ENCODE measurements around the gene ARHGAP1. TPM values are rescaled to one million over a fixed set of nuclear protein-coding genes. Genes with fewer than 3 reads are reported as not detected.

Gene ARHGAP1
- total RNA-seq (ENCODE audit: low replicate concordance) = 8.1 and 11.8 TPM in 2 replicates

DNA sequence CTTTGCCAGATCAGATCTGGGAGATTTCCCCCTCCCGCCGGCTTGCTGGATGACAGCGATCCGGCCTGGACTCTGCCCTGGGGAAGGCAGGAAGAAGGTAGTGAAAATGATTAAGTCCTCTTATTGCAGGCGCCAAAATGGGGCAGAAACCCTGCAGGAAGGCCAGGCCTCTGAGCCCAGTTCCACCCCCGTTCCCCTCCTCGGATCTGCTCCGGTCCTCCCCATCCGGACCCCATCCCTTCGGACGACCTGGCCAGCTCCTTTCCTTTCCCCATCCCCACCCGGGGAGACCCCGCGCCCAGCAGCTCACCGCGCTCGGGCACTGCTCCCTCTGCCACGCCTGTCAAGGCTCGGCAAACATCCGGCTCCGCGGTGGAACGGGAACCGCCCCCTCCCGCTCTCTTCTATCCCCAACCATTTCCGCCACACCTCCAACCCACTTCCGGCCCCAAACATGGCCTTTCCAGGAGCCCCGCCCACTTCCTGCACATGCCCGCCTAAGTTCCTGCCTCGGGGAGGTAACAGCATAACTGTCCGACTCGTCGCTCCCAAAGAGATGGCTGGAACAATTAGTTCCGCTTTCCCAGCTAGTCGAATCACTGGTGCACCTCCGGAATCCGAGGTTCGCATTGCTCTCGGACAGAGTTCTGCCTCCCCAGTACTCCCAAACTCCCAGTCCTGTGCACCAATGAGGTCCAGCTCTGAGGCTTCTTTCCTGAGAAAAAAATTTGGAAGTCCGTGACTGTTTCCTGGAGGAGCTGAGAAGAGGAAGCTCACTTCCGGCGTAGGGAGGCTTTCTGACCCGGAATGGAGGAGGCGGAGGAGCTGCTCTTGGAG lies at the start of gene ARHGAP1, which contains the start of gene ZNF408:
Gene ARHGAP1, minus strand, starts transcription at position 379 of the 837 bp plus-strand sequence. CDS start 4,512 bp downstream, outside the sequence.
Gene ZNF408, plus strand, starts transcription at position 791 of the 837 bp plus-strand sequence. Its CDS starts 17 bp downstream, at position 808.
- H3K4me2 ChIP-seq = peak within 1 kb of the TSS; percentile 81
- Mint-ChIP-seq H3K36me3 (peaks cover 6% of the 10 kb centered on the region), H3K4me1 (peaks cover 39% of the 10 kb centered on the region), H3K4me3 (peak within 1 kb of the TSS; percentile 99), H3K9me3 (no peaks in the 10 kb centered on the region), H3K27ac (peak within 1 kb of the TSS; percentile 100), H3K27me3 (ENCODE audit: insufficient read depth, low read depth) (peaks cover 10% of the 10 kb centered on the region)
- peak; percentile 99 for DNase-seq (ENCODE audit: low spot score)
- peaks cover 9% of the 10 kb centered on the region for H3F3A ChIP-seq (ENCODE audit: low read depth)
- peaks cover 38% of the 10 kb centered on the region for H3K79me2 ChIP-seq (ENCODE audit: low read depth)
- TF ChIP-seq, protein P1, sequence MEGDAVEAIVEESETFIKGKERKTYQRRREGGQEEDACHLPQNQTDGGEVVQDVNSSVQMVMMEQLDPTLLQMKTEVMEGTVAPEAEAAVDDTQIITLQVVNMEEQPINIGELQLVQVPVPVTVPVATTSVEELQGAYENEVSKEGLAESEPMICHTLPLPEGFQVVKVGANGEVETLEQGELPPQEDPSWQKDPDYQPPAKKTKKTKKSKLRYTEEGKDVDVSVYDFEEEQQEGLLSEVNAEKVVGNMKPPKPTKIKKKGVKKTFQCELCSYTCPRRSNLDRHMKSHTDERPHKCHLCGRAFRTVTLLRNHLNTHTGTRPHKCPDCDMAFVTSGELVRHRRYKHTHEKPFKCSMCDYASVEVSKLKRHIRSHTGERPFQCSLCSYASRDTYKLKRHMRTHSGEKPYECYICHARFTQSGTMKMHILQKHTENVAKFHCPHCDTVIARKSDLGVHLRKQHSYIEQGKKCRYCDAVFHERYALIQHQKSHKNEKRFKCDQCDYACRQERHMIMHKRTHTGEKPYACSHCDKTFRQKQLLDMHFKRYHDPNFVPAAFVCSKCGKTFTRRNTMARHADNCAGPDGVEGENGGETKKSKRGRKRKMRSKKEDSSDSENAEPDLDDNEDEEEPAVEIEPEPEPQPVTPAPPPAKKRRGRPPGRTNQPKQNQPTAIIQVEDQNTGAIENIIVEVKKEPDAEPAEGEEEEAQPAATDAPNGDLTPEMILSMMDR (IDR thresholded peaks at IDR 0.05) = no peak
- peak; percentile 64 for TF ChIP-seq EZH2 (IDR thresholded peaks at IDR 0.05)
- peak within 1 kb of the TSS; percentile 98 for H3K27ac ChIP-seq
- H3K9ac ChIP-seq = peak within 1 kb of the TSS; percentile 98
- H3K27me3 ChIP-seq = no peaks in the 10 kb centered on the region
- H3K4me1 ChIP-seq = peaks cover 5% of the 10 kb centered on the region
- H3K36me3 ChIP-seq = no peaks in the 10 kb centered on the region
- H4K20me1 ChIP-seq (ENCODE audit: low read depth) = no peaks in the 10 kb centered on the region
- H2AFZ ChIP-seq (replicated peaks) = peak within 1 kb of the TSS; percentile 100
- H3K4me3 ChIP-seq = peak within 1 kb of the TSS; percentile 90
- no peaks in the 10 kb centered on the region for H3K9me3 ChIP-seq (ENCODE audit: low read depth)

GRCh38 chr11:46747150-46747549 lies 46.7 kb upstream of the ARHGAP1 start:
- Histone ChIP-seq H3F3A (ENCODE audit: low read depth) (peaks cover 3% of the 10 kb centered on the region), H2AFZ (replicated peaks) (no peak overlapping the region), H3K27me3 (no peaks in the 10 kb centered on the region), H3K79me2 (ENCODE audit: low read depth) (no peaks in the 10 kb centered on the region), H3K27ac (no peak overlapping the region), H3K4me1 (no peaks in the 10 kb centered on the region), H3K4me3 (no peak overlapping the region), H3K9ac (no peak overlapping the region), H3K4me2 (no peak overlapping the region), H3K9me3 (ENCODE audit: low read depth) (no peaks in the 10 kb centered on the region), H4K20me1 (ENCODE audit: low read depth) (no peaks in the 10 kb centered on the region), H3K36me3 (peaks cover 29% of the 10 kb centered on the region)
- Mint-ChIP-seq H3K4me3 (no peak overlapping the region), H3K9me3 (no peaks in the 10 kb centered on the region), H3K4me1 (no peaks in the 10 kb centered on the region), H3K27ac (no peak overlapping the region), H3K36me3 (peaks cover 46% of the 10 kb centered on the region), H3K27me3 (ENCODE audit: insufficient read depth, low read depth) (no peaks in the 10 kb centered on the region)
- DNase-seq (ENCODE audit: low spot score) = no peak
- TF ChIP-seq, protein P1 (IDR thresholded peaks at IDR 0.05) = no peak
- no peak for TF ChIP-seq EZH2 (IDR thresholded peaks at IDR 0.05)

DNA sequence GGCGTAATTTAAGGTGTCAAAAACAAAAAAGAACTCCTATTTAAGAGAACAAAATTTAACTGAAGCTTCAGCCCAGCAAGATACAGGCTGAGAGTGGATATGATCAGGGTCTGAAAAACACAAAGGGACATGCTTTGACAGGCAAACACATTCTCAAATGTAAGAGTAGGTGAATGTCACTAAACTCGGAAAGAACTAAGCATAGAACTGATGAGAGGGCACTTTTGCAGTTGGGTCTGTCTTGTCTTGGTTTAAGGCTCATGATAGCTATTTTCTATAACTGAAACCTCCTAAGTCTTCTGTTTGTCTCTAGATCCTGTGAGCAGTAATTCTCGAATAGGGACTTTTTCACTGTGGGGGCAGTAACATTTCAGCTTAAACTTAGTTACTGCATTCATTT lies 45.6 kb upstream of the ARHGAP1 start:
- H3K27me3 Mint-ChIP-seq (ENCODE audit: insufficient read depth, low read depth) = no peaks in the 10 kb centered on the region
- Histone ChIP-seq H3K27me3 (no peaks in the 10 kb centered on the region), H4K20me1 (ENCODE audit: low read depth) (no peaks in the 10 kb centered on the region), H3K4me2 (no peak overlapping the region), H3K27ac (no peak overlapping the region), H3F3A (ENCODE audit: low read depth) (peaks cover 3% of the 10 kb centered on the region), H3K9me3 (ENCODE audit: low read depth) (no peaks in the 10 kb centered on the region), H3K4me1 (no peaks in the 10 kb centered on the region), H3K79me2 (ENCODE audit: low read depth) (no peaks in the 10 kb centered on the region), H3K9ac (no peak overlapping the region), H2AFZ (replicated peaks) (no peak overlapping the region), H3K36me3 (peaks cover 26% of the 10 kb centered on the region), H3K4me3 (no peak overlapping the region)
- H3K27ac Mint-ChIP-seq = no peak overlapping the region
- TF ChIP-seq EZH2 (IDR thresholded peaks at IDR 0.05) (no peak), EZH2phosphoT487 (IDR thresholded peaks at IDR 0.05) (no peak)
- TF ChIP-seq, protein P1 (IDR thresholded peaks at IDR 0.05) = no peak
- no peaks in the 10 kb centered on the region for H3K4me1 Mint-ChIP-seq
- no peak for DNase-seq (ENCODE audit: low spot score)
- H3K36me3 Mint-ChIP-seq = peaks cover 49% of the 10 kb centered on the region
- H3K9me3 Mint-ChIP-seq = no peaks in the 10 kb centered on the region
- no peak overlapping the region for H3K4me3 Mint-ChIP-seq

Data from neural progenitor cell (in vitro differentiated cells).